SW 1271 (cell line): ENCODE results near the gene PAX3.
A peak's percentile ranks its signal among the peaks of the same experiment; 100 is the strongest.

Source experiments
- DNase-seq, 2 experiments: peaks; one replicate each; lab custom pipeline; 2025; lab: John Stamatoyannopoulos, UW

PAX3 gene

GRCh38 chr2:222298311-222299150, at the start of gene PAX3:
PAX3 (minus strand) TSS chr2:222298998; CDS start chr2:222298615, 383 bp downstream.
- DNase-seq = no peak

DNA sequence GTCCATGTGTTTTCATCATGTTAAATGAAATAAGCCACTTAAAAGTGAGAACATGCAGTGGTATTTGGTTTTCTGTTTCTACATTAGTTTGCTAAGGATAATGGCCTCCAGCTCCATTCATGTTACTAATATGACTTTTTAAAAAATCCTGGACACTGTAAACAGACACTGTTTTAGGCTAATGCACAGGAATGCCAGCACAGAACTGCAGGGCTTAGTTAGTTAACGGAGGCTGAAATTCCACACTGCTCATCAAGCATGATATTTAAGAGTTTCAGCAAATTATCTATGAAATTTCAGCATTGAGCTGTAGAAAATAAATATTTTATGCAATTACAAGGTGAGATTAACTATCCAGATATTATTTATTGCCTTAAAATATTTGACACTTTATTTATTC, 42.5 kb upstream of the PAX3 start:
- no peak for DNase-seq

DNA sequence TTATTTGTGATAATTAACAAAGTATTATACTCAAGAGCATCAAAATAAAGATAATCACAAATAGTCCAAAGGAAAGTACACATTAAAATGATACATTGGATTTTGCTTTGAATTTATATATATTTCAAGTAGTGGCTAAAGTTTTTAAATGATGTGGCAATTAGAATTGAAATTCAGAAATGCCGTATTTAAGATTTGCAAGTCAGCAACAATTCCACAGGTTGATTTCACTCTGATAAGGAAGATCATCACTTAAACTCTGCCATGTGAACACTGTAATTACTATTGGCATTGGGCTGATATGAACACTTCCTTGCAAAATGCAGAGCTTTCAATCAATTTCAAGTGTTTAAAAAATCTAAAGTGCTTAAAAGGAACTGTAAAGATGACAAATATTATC, 39.6 kb upstream of the PAX3 start:
- no peak for DNase-seq

- DNase-seq = no peak
These were observed 38.1 kb upstream of the PAX3 start for GRCh38 chr2:222336931-222337330.

DNA sequence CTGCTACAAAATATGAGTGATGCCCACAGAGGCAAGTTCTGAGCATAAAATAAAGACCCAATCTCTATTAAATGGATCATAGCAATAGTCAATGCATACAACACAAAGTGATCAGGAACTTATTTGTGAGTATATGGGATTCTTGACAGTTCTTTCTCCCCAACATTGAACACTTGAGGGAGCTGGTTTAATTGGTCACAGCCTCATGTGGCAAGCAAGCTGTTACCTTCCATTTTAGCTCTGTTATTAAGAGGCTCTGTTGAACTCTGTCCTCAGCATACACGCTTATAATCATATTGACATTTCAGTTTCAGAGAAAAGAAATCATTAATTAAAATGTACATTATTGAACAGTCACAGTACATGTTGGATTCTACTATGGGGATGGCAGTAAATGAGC, 37.6 kb upstream of the PAX3 start:
- no peak for DNase-seq

DNA sequence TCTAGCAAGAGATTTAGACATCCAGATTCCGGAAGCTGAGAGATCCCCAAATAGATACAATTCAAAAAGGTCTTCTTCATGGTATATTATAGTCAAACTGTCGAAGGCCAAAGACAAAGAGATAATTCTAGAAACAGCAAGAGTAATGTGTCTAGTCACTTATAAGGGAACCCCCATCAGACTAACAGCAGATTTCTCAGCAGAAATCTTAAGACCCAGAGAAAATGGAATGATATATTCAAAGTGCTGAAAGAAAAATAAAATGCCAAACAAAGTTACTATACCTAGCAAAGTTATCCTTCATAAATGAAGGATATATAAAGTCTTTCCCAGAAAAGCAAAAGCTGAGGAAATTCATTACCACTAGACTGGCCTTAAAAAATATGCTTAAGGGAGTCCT, 36.1 kb upstream of the PAX3 start:
- no peak for DNase-seq

GRCh38 chr2:222333397-222333796, 34.6 kb upstream of the PAX3 start:
- no peak for DNase-seq

GRCh38 chr2:222332116-222332515, 33.3 kb upstream of the PAX3 start:
- DNase-seq = no peak

- DNase-seq = no peak
These were observed 32.1 kb upstream of the PAX3 start for GRCh38 chr2:222330910-222331309.

DNA sequence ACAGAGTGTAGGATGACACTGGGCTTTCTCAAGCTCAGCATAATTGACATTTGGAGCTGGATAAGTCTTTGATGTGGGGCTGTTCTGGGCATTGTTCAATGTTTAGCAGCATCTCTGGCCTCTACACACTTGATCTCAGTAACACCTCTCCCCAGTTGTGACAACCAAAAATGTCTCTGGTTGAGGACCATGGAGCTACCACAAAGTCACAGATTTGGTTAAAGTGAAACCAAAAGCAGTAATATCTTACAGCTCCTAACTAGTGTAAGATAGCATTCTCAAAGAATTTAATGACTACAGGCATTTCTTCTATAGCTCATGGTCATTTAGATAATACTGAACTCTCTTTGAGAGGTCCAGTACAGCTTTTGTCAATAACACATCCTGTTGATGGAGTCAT, 23.4 kb upstream of the PAX3 start:
- no peak for DNase-seq

GRCh38 chr2:222320436-222321395, 21.9 kb upstream of the PAX3 start:
- no peak for DNase-seq

- DNase-seq = peak in 1 of 2 experiments; percentile 12
These were observed 21.0 kb upstream of the PAX3 start for GRCh38 chr2:222319586-222320435.

DNA sequence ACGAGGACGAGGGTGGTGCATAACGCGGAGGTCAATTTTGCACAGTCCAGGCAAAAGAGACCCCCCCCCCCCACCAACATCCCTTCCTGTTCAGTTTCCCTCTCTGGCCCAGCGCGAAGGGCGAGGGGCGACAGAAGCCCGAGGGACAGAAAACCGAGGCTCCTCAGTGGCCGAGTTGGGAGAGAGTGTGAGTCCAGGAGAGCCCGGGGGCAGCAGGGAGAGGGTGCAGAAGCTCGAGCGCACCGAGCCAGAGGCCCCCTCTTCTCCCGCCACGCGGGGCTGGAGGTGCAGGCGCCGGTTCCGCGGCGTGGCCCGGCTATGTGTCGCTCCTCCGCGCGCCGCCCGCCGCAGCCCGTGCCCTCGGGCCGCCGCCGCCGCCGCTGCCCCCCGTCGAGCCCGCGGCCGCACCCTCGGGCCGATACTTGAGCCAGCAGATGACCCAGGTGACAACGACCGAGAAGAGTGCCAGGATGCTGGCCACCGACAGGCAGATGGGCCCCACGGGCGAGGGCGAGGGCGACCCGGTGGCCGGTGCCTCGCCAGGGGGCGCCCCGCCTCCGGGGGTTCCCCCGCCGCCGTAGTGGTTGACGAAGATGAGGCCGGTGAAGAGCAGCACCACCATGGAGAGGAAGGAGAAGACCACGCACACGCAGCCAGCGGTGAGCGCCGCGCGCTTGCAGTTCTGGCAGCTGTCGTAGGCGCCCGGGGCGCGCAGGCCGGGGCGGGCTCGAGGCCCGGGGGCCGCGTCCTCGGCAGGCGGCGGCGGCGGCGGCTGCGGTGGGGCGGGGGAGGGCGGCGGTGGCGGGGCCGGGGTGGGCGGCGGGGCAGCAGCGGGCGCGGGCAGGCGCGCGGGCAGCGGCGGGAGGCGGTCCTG, 20.2 kb upstream of the PAX3 start:
- DNase-seq = peak in 1 of 2 experiments; percentile 25

DNA sequence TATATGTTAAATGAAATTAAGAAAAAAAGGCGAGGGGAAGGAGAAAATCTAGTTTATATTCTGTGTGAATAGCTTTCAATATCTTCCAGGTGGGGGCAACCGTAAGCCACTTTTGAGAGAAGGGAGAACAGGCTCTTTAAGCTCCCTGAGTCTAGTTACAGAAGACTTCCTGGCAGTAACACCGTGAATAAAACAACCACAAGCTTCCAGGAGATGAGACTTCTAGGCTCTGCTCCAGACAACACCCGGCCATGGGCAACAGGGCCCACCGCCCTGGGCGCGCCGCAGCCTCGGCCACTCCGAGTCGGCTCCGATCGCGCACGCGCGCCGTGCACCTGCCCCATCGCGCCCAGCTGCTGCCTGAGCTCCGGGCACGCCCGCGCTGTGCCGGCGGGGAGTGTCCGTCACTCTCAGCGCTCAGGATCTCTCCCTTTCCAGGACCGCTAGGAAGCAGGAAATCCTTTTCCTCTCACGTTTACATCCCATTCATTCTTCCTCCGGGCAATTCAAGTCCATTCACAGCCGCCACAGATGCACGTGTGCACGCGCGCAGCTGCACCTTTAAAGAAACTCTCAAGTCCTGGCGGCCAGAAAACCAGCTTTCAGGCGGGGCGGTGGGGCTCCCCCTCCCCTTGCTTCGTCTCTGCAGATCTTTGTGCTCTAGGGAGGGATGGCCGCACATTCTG, 19.4 kb upstream of the PAX3 start:
- peak in 1 of 2 experiments; percentile 61 for DNase-seq

DNA sequence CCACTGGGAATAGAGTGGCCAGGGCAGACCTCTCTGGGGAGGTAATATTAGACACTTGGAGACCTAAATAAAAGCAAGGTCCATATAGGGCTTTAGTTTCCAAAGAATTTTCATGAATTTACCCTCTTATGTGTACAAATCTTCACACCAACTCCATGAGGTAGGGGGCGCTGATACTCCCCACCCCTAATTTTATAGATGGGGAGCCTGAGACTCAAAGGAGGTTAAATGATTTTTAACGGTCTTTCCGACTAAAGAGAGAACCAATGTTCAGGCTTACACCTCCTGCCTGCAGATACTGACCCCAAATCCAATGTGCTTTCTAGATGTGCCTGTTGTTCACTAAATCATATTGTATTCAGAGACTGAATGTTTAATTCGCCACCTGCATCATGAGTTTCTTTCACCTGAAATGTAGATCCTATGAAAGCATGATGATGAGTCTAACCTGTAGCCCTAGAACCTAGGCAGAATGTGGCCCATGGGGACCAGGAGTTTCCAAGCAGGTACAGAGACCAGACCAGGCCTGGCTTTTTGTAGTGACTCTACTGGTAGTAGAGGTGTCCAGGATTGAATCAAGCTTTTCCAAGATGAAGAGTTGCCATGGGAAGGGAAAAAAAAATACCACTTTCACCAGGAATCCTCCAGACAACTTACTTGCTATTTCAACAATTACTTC, 16.8 kb upstream of the PAX3 start:
- DNase-seq = no peak

DNA sequence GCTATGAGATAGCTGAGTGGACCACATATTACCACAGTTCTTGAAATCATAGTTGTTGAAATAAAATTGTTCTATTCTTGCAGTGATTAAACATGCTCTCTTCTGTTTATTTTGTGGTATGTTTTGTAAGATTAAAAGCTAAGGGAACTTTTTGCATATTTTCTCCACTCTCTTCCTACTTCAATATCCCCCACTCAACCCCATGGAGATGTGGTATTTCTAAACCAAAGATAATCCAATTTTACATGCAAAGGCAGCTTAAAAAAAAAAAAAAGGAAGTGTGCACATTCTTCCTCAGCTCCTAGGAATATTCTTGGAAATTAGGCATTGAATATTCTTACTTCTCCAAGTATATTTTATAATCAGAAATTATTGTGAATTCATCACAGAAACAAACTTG, 15.0 kb upstream of the PAX3 start:
- no peak for DNase-seq

- no peak for DNase-seq
These were observed 13.4 kb upstream of the PAX3 start for GRCh38 chr2:222311978-222312738.

DNA sequence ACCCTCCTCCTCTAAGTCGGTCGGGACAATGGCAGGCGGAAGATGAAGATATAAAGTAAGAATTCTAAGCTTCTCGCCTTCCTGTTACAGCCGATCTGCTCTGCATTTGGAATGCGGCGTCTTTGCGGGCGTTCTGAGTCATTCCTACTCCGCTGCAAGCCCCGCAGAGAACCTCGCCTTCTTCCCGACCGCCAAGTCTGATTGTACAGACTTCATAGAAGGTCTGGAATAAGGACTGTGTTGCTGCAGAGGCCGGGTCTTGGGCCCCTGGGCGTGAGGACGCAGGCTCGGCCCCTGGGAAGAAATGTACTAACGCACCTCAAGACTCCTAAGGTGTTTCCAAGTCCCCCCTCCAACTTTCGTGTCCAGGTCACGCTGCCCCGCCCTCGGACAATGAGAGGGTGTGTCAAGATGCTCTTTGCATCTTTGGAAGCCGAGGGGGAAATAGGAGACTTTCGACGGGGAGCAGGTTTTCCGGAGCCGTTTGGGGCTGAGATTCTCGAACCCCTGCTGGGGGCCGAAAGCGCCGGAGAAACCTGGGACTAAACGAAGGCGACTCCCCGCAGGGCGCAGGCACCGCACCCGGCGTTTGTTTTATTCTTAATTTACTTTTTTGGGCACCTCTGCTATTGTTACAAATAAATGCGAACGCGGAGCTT, 12.7 kb upstream of the PAX3 start:
- DNase-seq = no peak
